H9 (cell line): ENCODE results near the gene KRTAP10-6. TPM values are rescaled to one million over a fixed set of nuclear protein-coding genes. Genes with fewer than 3 reads are reported as not detected.

Experiments
- DNase-seq: peaks from one replicate; pipeline ENCODE4 v3.0.0-alpha.2; 2017
- H2AFZ ChIP-seq: one replicate; pipeline ENCODE4 v1.6.1; 2013; ENCODE audit warnings: mild to moderate bottlenecking, low read length, control low read depth, moderate library complexity
- H2AK5ac ChIP-seq: 2 replicates; pipeline ENCODE4 v1.6.1; 2013; ENCODE audit warnings: low read length, control low read depth, mixed read lengths; ENCODE audit not compliant: insufficient read length
- H2BK120ac ChIP-seq: one replicate; pipeline ENCODE4 v1.6.1; 2013; ENCODE audit warnings: low read depth, mild to moderate bottlenecking, low read length, control low read depth, inconsistent platforms; ENCODE audit not compliant: poor library complexity, severe bottlenecking
- H2BK12ac ChIP-seq: 2 replicates; pipeline ENCODE4 v1.6.1; 2013; ENCODE audit warnings: low read length, control low read depth, mixed read lengths, low read depth; ENCODE audit not compliant: insufficient read length
- H2BK15ac ChIP-seq: 2 replicates; pipeline ENCODE4 v1.6.1; 2013; ENCODE audit warnings: low read depth, low read length, control low read depth
- H2BK20ac ChIP-seq: one replicate; pipeline ENCODE4 v1.6.1; 2013; ENCODE audit warnings: low read depth, mild to moderate bottlenecking, low read length, control low read depth, inconsistent platforms; ENCODE audit not compliant: poor library complexity, severe bottlenecking
- H2BK5ac ChIP-seq: 2 replicates; pipeline ENCODE4 v1.6.1; 2013; ENCODE audit warnings: low read length, control low read depth, mixed read lengths; ENCODE audit not compliant: insufficient read length
- H3K14ac ChIP-seq: 2 replicates; pipeline ENCODE4 v1.6.1; 2013; ENCODE audit warnings: low read length, control low read depth; ENCODE audit not compliant: insufficient read depth
- H3K18ac ChIP-seq: 2 replicates; pipeline ENCODE4 v1.6.1; 2013; ENCODE audit warnings: low read depth, mild to moderate bottlenecking, mixed read lengths, low read length, control low read depth; ENCODE audit not compliant: insufficient read length
- H3K23ac ChIP-seq: 2 replicates; pipeline ENCODE4 v1.6.1; 2013; ENCODE audit warnings: low read length, control low read depth, mixed read lengths, low read depth; ENCODE audit not compliant: insufficient read length
- H3K23me2 ChIP-seq: 2 replicates; pipeline ENCODE4 v1.6.1; 2013; ENCODE audit warnings: low read depth, mild to moderate bottlenecking, mixed read lengths, low read length, control low read depth; ENCODE audit not compliant: insufficient read length, poor library complexity, severe bottlenecking
- H3K27ac ChIP-seq: 2 replicates; pipeline ENCODE4 v1.5.1; 2013; ENCODE audit warnings: low read length, control low read depth, mixed read lengths, low read depth; ENCODE audit not compliant: insufficient read length
- H3K27me3 ChIP-seq: 2 replicates; pipeline ENCODE4 v1.6.1; 2013; ENCODE audit warnings: low read length, control low read depth, inconsistent platforms; ENCODE audit not compliant: insufficient read depth
- H3K4ac ChIP-seq: 2 replicates; pipeline ENCODE4 v1.6.1; 2013; ENCODE audit warnings: low read depth, mild to moderate bottlenecking, control low read depth, inconsistent platforms, low read length, moderate library complexity
- H3K4me1 ChIP-seq: 2 replicates; pipeline ENCODE4 v1.6.1; 2013; ENCODE audit warnings: low read length, control low read depth, inconsistent platforms; ENCODE audit not compliant: insufficient read depth
- H3K4me2 ChIP-seq: 2 replicates; pipeline ENCODE4 v1.6.1; 2013; ENCODE audit warnings: low read length, control low read depth, mixed read lengths; ENCODE audit not compliant: insufficient read length, insufficient read depth
- H3K56ac ChIP-seq: 2 replicates; pipeline ENCODE4 v1.6.1; 2013; ENCODE audit warnings: low read depth, mild to moderate bottlenecking, mixed read lengths, low read length, control low read depth; ENCODE audit not compliant: insufficient read length
- H3K79me1 ChIP-seq: 2 replicates; pipeline ENCODE4 v1.6.1; 2013; ENCODE audit warnings: low read depth, mild to moderate bottlenecking, moderate library complexity, low read length, control low read depth, inconsistent platforms; ENCODE audit not compliant: insufficient read depth, poor library complexity, severe bottlenecking
- H3K79me2 ChIP-seq: 2 replicates; pipeline ENCODE4 v1.6.1; 2013; ENCODE audit warnings: low read length, control low read depth, inconsistent platforms; ENCODE audit not compliant: insufficient read depth
- H3K9ac ChIP-seq: 2 replicates; pipeline ENCODE4 v1.6.1; 2013; ENCODE audit warnings: low read length, control low read depth, mixed read lengths; ENCODE audit not compliant: insufficient read length; ENCODE audit errors: extremely low read depth
- H3K9me3 ChIP-seq: one replicate; pipeline ENCODE4 v1.6.1; 2013; ENCODE audit warnings: low read depth, low read length, inconsistent platforms; ENCODE audit not compliant: control insufficient read depth
- H3T11ph ChIP-seq: one replicate; pipeline ENCODE4 v1.6.1; 2013; ENCODE audit warnings: mild to moderate bottlenecking, low read length, control low read depth, inconsistent platforms
- H4K20me1 ChIP-seq: one replicate; pipeline ENCODE4 v1.6.1; 2013; ENCODE audit not compliant: control insufficient read depth, insufficient read length, insufficient read depth
- H4K5ac ChIP-seq: 2 replicates; pipeline ENCODE4 v1.6.1; 2013; ENCODE audit warnings: low read depth, mild to moderate bottlenecking, mixed read lengths, low read length, control low read depth; ENCODE audit not compliant: insufficient read length
- H4K8ac ChIP-seq: replicated peaks from 2 replicates; pipeline ENCODE4 v1.6.1; 2013; ENCODE audit warnings: low read length, control low read depth, mixed read lengths, low read depth; ENCODE audit not compliant: insufficient read length
- H4K91ac ChIP-seq: 2 replicates; pipeline ENCODE4 v1.6.1; 2013; ENCODE audit warnings: low read depth, mild to moderate bottlenecking, moderate library complexity, mixed read lengths, low read length, control low read depth; ENCODE audit not compliant: insufficient read length
- H3K27ac Mint-ChIP-seq, 3 experiments: 2 replicates in 2 of 3; 3 replicates in 1 of 3; pipeline ENCODE4 v1.8.0; 2020 to 2021; ENCODE audit warnings: mixed read lengths in 3 of 3, mild to moderate bottlenecking in 1 of 3, moderate library complexity in 1 of 3
- H3K27me3 Mint-ChIP-seq: 2 replicates; pipeline ENCODE4 v1.8.0; 2021; ENCODE audit warnings: low read depth, mild to moderate bottlenecking, moderate library complexity, mixed read lengths
- H3K36me3 Mint-ChIP-seq, 3 experiments: 2 replicates in 2 of 3; 3 replicates in 1 of 3; pipeline ENCODE4 v1.8.0; 2020 to 2021; ENCODE audit warnings: low read depth in 3 of 3, mixed read lengths in 3 of 3; ENCODE audit not compliant: insufficient read depth in 1 of 3
- H3K4me1 Mint-ChIP-seq, 2 experiments: 2 replicates each; pipeline ENCODE4 v1.8.0; 2020; ENCODE audit warnings: mixed read lengths in 2 of 2
- H3K4me3 Mint-ChIP-seq, 2 experiments: 2 replicates in 1 of 2; 3 replicates in 1 of 2; pipeline ENCODE4 v1.8.0; 2020 to 2021; ENCODE audit warnings: mild to moderate bottlenecking in 2 of 2, mixed read lengths in 2 of 2, moderate library complexity in 1 of 2
- H3K9me3 Mint-ChIP-seq, 2 experiments: 2 replicates in 1 of 2; 3 replicates in 1 of 2; pipeline ENCODE4 v1.8.0; 2020; ENCODE audit warnings: mild to moderate bottlenecking in 2 of 2, mixed read lengths in 2 of 2, moderate library complexity in 1 of 2
- WGBS: extraction: QIAGEN DNeasy Blood & Tissue Kit; methylation state at CpG from one replicate; pipeline ENCODE4 v1.1.7; 2013; ENCODE audit warnings: missing lambda C conversion rate, low lambda C conversion rate, mixed read lengths; ENCODE audit not compliant: insufficient read length; ENCODE audit errors: extremely low coverage; 5-methylcytosine and 5-hydroxymethylcytosine counted together
- total RNA-seq: library from RNA; stranded (reverse); gene quantifications from 2 replicates; pipeline ENCODE4 v1.2.1, GENCODE V29; 2021
- TF ChIP-seq, protein P1 (sequence below): fragments of 200-600 bp; sonication (generic); conservative IDR thresholded peaks from 3 replicates; pipeline ENCODE4 v1.8.0; 2021; ENCODE audit warnings: antibody characterized with exemption, mild to moderate bottlenecking

Gene KRTAP10-6
- total RNA-seq, 1 experiment from 2014 or later, result not detected

DNA sequence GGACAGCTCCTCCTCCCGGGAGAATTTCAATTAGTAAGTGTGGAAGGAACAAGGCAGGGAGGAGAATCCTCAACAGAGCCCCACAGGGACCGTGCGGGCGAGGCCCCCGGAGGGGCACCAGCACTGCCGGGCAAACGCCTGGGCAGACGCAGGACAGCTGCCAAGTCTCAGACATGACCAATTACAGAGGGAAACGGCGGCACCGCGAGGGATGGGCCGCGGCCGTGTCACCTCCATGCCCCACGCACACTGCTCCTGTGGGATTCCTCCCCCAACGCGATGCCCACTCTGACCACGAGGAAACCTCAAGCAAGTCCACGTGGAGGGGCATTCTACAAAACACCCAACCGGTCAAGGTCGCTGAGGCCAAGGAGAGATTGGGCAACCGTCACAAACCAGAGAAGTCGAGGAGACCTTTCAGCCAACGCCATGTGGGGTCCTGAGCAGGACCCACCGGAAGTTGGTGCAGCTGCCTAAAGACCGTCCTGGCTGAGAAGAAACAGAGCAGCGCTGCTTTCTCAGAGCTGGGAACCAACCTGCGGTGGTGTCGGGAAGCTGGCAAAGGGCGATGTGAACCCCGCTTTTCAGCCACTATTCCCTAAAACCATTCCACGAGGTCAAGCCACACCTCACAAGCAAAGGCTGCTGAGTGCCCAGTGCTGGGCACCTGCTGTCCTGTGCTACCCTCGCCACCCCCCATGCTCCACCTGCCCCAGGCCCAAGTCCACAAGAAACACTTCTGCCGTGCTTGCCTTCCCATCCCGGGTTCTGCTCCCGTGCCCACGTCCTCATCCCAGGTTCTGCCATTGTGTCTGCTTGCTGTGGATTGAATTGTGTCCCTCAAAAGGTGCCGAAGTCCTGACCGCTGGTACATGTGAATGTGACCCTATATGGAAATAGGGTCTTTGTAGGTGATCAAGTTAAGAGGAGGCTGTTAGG is 20.2 kb downstream of the KRTAP10-6 start:
- H3K56ac ChIP-seq, result no peak overlapping the region
- H3K79me2 ChIP-seq, result no peaks in the 10 kb centered on the region
- no peak overlapping the region for H3K4ac ChIP-seq
- no CpG with 5 or more reads among the region's 40 CpGs for WGBS
- Mint-ChIP-seq H3K9me3 (peaks cover 25 to 29% of the 10 kb centered on the region in 2 experiments), H3K36me3 (peaks cover 3 to 28% (median 8%) of the 10 kb centered on the region in 3 experiments; a peak in 5 of 7 replicates), H3K27ac (peak overlapping the region in 1 of 3 experiments; percentile 90; a peak in 4 of 7 replicates), H3K27me3 (peaks cover 23% of the 10 kb centered on the region), H3K4me3 (no peak overlapping the region), H3K4me1 (peaks cover 5 to 12% of the 10 kb centered on the region in 2 experiments)
- H4K20me1 ChIP-seq, result no peaks in the 10 kb centered on the region
- no peak overlapping the region for H2BK120ac ChIP-seq
- H2BK20ac ChIP-seq, result no peak overlapping the region
- no peak overlapping the region for H3T11ph ChIP-seq
- H3K18ac ChIP-seq, result no peak overlapping the region
- no peak overlapping the region for H4K8ac ChIP-seq
- H4K91ac ChIP-seq, result no peak overlapping the region
- H3K4me1 ChIP-seq, result no peaks in the 10 kb centered on the region
- H3K14ac ChIP-seq, result no peak overlapping the region; the same call in 1 of the 2 replicates
- H3K9me3 ChIP-seq, result no peaks in the 10 kb centered on the region
- DNase-seq, result no peak
- no peak overlapping the region for H3K23ac ChIP-seq
- no peak overlapping the region for H3K27ac ChIP-seq
- H3K4me2 ChIP-seq, result no peak overlapping the region
- H3K23me2 ChIP-seq, result no peaks in the 10 kb centered on the region
- no peak overlapping the region for H2AK5ac ChIP-seq
- TF ChIP-seq, protein P1, sequence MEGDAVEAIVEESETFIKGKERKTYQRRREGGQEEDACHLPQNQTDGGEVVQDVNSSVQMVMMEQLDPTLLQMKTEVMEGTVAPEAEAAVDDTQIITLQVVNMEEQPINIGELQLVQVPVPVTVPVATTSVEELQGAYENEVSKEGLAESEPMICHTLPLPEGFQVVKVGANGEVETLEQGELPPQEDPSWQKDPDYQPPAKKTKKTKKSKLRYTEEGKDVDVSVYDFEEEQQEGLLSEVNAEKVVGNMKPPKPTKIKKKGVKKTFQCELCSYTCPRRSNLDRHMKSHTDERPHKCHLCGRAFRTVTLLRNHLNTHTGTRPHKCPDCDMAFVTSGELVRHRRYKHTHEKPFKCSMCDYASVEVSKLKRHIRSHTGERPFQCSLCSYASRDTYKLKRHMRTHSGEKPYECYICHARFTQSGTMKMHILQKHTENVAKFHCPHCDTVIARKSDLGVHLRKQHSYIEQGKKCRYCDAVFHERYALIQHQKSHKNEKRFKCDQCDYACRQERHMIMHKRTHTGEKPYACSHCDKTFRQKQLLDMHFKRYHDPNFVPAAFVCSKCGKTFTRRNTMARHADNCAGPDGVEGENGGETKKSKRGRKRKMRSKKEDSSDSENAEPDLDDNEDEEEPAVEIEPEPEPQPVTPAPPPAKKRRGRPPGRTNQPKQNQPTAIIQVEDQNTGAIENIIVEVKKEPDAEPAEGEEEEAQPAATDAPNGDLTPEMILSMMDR, result no peak
- H2BK15ac ChIP-seq, result no peak overlapping the region
- no peak overlapping the region for H2BK12ac ChIP-seq
- no peaks in the 10 kb centered on the region for H3K79me1 ChIP-seq
- H3K27me3 ChIP-seq, result no peaks in the 10 kb centered on the region
- no peak overlapping the region for H2BK5ac ChIP-seq
- H3K9ac ChIP-seq, result no peak overlapping the region
- no peak overlapping the region for H2AFZ ChIP-seq
- no peak overlapping the region for H4K5ac ChIP-seq
